Naive thymus-derived CD8-positive, alpha-beta T cell (primary cell): ENCODE measurements around the gene UGT3A1. TPM values are rescaled to one million over a fixed set of nuclear protein-coding genes. Genes with fewer than 3 reads are reported as not detected.
"Not testable (repeated sequence)": the region's sequence is repeated elsewhere in the genome, so short reads cannot be mapped to it uniquely, and the experiment has no call there.

Experiments
- ATAC-seq, 2 donors: fragments of 150-1000 bp; cut with Tn5 transposase in 1 of 2; sonication (Bioruptor Pico), chemical (Tn5 transposase) in 1 of 2; 1 replicate in 1 of 2; 2 replicates in 1 of 2; pipeline ENCODE4 v1.10.0; 2021; ENCODE audit warnings: mild to moderate bottlenecking in 2 of 2, moderate library complexity in 2 of 2
- POLR2A ChIA-PET: fragments of 350-600 bp; sonication (Branson Sonifier 250); formaldehyde crosslinking; loops from one replicate; lab custom pipeline; 2021; ENCODE audit warnings: antibody characterized with exemption; lab: Charles Lee
- DNase-seq, 10 donors: peaks; one replicate each; pipeline versions ENCODE4 v3.0.0 to v3.0.0-alpha.2; 2020 to 2022
- H3K27ac Mint-ChIP-seq, 10 donors: one replicate each; pipeline ENCODE4 v1.8.0; 2020 to 2022; ENCODE audit warnings: mild to moderate bottlenecking in 10 of 10, mixed read lengths in 10 of 10, moderate library complexity in 4 of 10, inconsistent platforms in 1 of 10
- H3K27me3 Mint-ChIP-seq, 5 donors: one replicate each; pipeline ENCODE4 v1.8.0; 2021 to 2022; ENCODE audit warnings: mixed read lengths in 5 of 5
- H3K36me3 Mint-ChIP-seq, 3 donors: one replicate each; pipeline ENCODE4 v1.8.0; 2020 to 2022; ENCODE audit warnings: mixed read lengths in 3 of 3, mild to moderate bottlenecking in 2 of 3, inconsistent platforms in 1 of 3
- H3K4me1 Mint-ChIP-seq, 4 donors: one replicate each; pipeline ENCODE4 v1.8.0; 2021 to 2022; ENCODE audit warnings: mixed read lengths in 4 of 4
- H3K4me3 Mint-ChIP-seq, 10 donors: one replicate each; pipeline ENCODE4 v1.8.0; 2020 to 2022; ENCODE audit warnings: mild to moderate bottlenecking in 10 of 10, mixed read lengths in 10 of 10, moderate library complexity in 6 of 10, inconsistent platforms in 1 of 10
- H3K9me3 Mint-ChIP-seq, 9 donors: one replicate each; pipeline ENCODE4 v1.8.0; 2020 to 2022; ENCODE audit warnings: mixed read lengths in 9 of 9, mild to moderate bottlenecking in 3 of 9, inconsistent platforms in 1 of 9, moderate library complexity in 1 of 9
- polyA plus RNA-seq, 3 donors: library from polyadenylated mRNA; unstranded; fragments of 300-500 nt; fragmentation: Illumina TruSeq; gene quantifications; one replicate each; pipeline ENCODE4 v1.2.3, GENCODE V29; 2021
- total RNA-seq, 8 experiments: library from RNA in 2 of 8; stranded (reverse) in 2 of 8; gene quantifications; one replicate each; pipeline ENCODE4 v1.2.3 and lab custom pipeline; 2021 to 2026

UGT3A1 gene
- total and polyA plus RNA-seq, 5 experiments from 2014 or later: not detected

- H3K27me3 Mint-ChIP-seq, H3K27ac Mint-ChIP-seq, ATAC-seq, DNase-seq, H3K4me3 Mint-ChIP-seq, H3K4me1 Mint-ChIP-seq, POLR2A ChIA-PET: not testable (repeated sequence)
- Mint-ChIP-seq H3K9me3 (peaks cover 0 to 40% (median 16%) of the 10 kb centered on the region in 9 donors), H3K36me3 (peaks cover 0 to 19% (median 4%) of the 10 kb centered on the region in 3 donors)
Observed at GRCh38 chr5:35976859-35977258, 14.3 kb downstream of the UGT3A1 start.

GRCh38 chr5:35974570-35974969 is 16.6 kb downstream of the UGT3A1 start:
- peaks cover 0 to 19% (median 3%) of the 10 kb centered on the region in 5 donors for H3K27me3 Mint-ChIP-seq
- DNase-seq (no peak), ATAC-seq (no peak)
- H3K9me3 Mint-ChIP-seq: peaks cover 0 to 32% (median 11%) of the 10 kb centered on the region in 9 donors
- no peaks in the 10 kb centered on the region for H3K4me1 Mint-ChIP-seq
- peaks cover 0 to 12% (median 4%) of the 10 kb centered on the region in 3 donors for H3K36me3 Mint-ChIP-seq
- H3K27ac Mint-ChIP-seq: no peak overlapping the region
- POLR2A ChIA-PET: no interaction called here
- no peak overlapping the region for H3K4me3 Mint-ChIP-seq

GRCh38 chr5:35971878-35972210 is 19.3 kb downstream of the UGT3A1 start:
- Mint-ChIP-seq H3K4me3 (no peak overlapping the region), H3K36me3 (no peaks in the 10 kb centered on the region), H3K27ac (no peak overlapping the region), H3K27me3 (peaks cover 0 to 26% (median 7%) of the 10 kb centered on the region in 5 donors), H3K9me3 (peaks cover 0 to 18% (median 4%) of the 10 kb centered on the region in 9 donors), H3K4me1 (no peaks in the 10 kb centered on the region)
- ATAC-seq: no peak
- DNase-seq: no peak
- POLR2A ChIA-PET: no interaction called here

DNA sequence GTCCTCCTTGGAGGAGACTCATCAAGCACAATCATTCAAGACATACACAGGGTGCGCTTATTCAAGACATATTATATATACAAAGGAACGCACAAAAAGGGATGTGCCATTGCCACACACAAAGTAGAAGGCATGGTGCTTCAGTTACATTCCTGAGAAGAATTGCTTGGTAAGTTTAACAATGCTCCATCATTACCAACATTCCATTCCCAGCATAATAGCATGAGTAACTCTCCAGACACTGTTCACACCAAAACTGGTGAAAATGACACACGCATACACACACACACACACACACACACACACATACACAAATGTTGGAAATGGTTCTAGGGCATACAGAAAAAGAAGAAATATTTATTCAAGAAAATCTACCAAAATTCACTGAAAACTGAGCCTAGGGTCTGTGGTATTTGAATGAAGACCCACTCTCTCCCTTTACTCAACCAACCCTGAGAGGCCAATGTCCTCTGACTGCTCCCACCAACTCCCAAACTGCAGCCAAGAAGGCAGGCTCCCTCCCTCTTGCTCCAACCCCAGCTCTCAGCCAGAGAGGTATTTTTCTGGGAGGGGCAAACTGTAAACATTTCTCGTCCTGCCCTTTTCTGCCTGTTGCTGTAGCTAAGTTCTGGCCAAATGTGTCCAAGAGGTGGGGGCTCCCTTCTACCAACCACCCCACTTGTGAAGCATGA is 19.9 kb downstream of the UGT3A1 start:
- Mint-ChIP-seq H3K4me1 (no peaks in the 10 kb centered on the region), H3K9me3 (peaks cover 0 to 13% (median 4%) of the 10 kb centered on the region in 9 donors), H3K4me3 (no peak overlapping the region), H3K27me3 (peaks cover 0 to 26% (median 7%) of the 10 kb centered on the region in 5 donors), H3K27ac (no peak overlapping the region), H3K36me3 (no peaks in the 10 kb centered on the region)
- DNase-seq (no peak), ATAC-seq (no peak)
- POLR2A ChIA-PET: no interaction called here

GRCh38 chr5:35963381-35963843 is 27.8 kb downstream of the UGT3A1 start:
- Mint-ChIP-seq H3K27ac (no peak overlapping the region), H3K27me3 (peaks cover 13 to 49% (median 20%) of the 10 kb centered on the region in 5 donors), H3K4me3 (no peak overlapping the region), H3K36me3 (peaks cover 0 to 9% (median 0%) of the 10 kb centered on the region in 3 donors), H3K4me1 (no peaks in the 10 kb centered on the region), H3K9me3 (peaks cover 0 to 11% (median 0%) of the 10 kb centered on the region in 9 donors)
- ATAC-seq (no peak), DNase-seq (no peak)
- POLR2A ChIA-PET: no interaction called here

DNA sequence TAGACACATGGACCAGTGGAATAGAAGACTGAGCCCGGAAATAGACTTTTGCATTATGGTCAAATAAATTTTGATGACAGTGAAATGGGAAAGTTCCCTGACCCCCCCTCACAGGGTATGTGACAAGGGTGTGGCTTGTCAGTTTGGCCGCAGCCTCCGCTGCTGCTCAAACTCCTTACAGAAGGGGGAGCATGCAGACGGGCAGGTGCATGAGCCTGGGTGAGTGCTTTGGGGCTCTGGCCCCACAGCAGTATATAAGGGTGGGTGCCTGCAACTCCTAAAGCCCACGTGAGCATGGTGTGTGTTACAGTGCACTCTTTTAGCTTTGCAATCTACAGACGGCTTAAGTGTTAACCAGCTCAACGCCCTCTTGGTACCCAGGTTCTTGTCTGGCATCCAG is 30.9 kb downstream of the UGT3A1 start:
- DNase-seq (no peak), ATAC-seq (no peak)
- Mint-ChIP-seq H3K27ac (no peak overlapping the region), H3K4me3 (no peak overlapping the region), H3K4me1 (no peaks in the 10 kb centered on the region), H3K36me3 (peaks cover 0 to 13% (median 0%) of the 10 kb centered on the region in 3 donors), H3K27me3 (peaks cover 18 to 68% (median 21%) of the 10 kb centered on the region in 5 donors), H3K9me3 (peaks cover 0 to 11% (median 4%) of the 10 kb centered on the region in 9 donors)
- POLR2A ChIA-PET: no interaction called here

- POLR2A ChIA-PET: no interaction called here
- Mint-ChIP-seq H3K4me1 (peaks cover 4 to 11% (median 9%) of the 10 kb centered on the region in 4 donors), H3K27me3 (peaks cover 26 to 70% (median 31%) of the 10 kb centered on the region in 5 donors), H3K36me3 (peaks cover 0 to 10% (median 0%) of the 10 kb centered on the region in 3 donors), H3K27ac (no peak overlapping the region), H3K9me3 (peaks cover 0 to 6% (median 2%) of the 10 kb centered on the region in 9 donors), H3K4me3 (no peak overlapping the region)
- ATAC-seq (no peak), DNase-seq (no peak)
Observed at GRCh38 chr5:35956429-35956828, 34.8 kb downstream of the UGT3A1 start.

DNA sequence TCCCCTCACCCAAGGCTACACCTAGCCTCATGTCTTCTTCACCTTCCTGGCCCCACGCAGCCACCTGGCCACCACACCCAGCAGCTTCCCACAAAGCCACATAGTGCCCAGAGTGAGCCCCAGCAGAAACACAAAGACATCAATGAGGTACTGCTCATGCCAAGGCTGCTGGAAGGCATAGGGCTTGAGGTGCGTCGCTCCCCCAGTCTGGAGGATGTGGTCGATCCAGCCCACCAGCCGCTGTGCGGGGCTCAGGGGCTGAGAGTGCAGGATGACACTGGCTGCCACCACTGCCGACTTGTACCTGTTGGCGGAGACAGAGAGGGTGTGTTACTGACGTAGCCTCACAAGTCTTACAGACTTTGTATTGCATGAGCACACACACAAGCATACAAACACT is 37.0 kb downstream of the UGT3A1 start:
- ATAC-seq (peak; percentile 93 to 97), DNase-seq (peak in 9 of 10 donors; percentile 4 to 72 (median 49))
- POLR2A ChIA-PET: no interaction called here
- Mint-ChIP-seq H3K4me1 (peaks cover 4 to 11% (median 9%) of the 10 kb centered on the region in 4 donors), H3K27ac (peak overlapping the region in 5 of 10 donors; percentile 27 to 77 (median 44)), H3K9me3 (peaks cover 0 to 6% (median 2%) of the 10 kb centered on the region in 9 donors), H3K4me3 (peak overlapping the region in 2 of 10 donors; percentile 2 to 3), H3K27me3 (peaks cover 16 to 59% (median 27%) of the 10 kb centered on the region in 5 donors), H3K36me3 (peaks cover 0 to 10% (median 0%) of the 10 kb centered on the region in 3 donors)

DNA sequence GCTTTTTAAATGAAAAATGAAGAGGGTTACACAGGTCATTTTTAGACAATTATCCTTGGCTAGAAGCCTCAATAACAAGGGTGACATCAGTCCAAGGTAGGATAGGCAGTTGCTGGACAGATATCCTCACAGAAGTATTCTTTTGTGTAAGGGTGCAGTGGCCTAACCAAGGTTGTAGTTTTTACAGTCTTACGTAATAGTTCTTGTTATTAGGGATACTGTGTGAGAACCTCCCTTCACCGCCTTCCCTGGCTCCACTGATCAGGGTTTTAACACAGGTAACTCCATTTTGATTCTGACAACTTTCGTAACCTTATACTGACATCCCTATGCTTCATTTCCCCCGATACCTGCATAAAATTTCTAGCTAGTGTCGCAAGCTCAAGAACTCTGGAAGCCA is 44.1 kb downstream of the UGT3A1 start:
- Mint-ChIP-seq H3K27me3 (peaks cover 5 to 20% (median 11%) of the 10 kb centered on the region in 5 donors), H3K9me3 (peaks cover 0 to 3% (median 0%) of the 10 kb centered on the region in 9 donors)

GRCh38 chr5:35939639-35940038 is 51.6 kb downstream of the UGT3A1 start:
- no peak overlapping the region for H3K27ac Mint-ChIP-seq
- H3K27me3 Mint-ChIP-seq: peaks cover 3 to 12% (median 8%) of the 10 kb centered on the region in 5 donors
- peaks cover 0 to 2% (median 0%) of the 10 kb centered on the region in 3 donors for H3K36me3 Mint-ChIP-seq
- ATAC-seq (no peak), DNase-seq (no peak)
- no peak overlapping the region for H3K4me3 Mint-ChIP-seq
- POLR2A ChIA-PET: no interaction called here
- peaks cover 0 to 3% (median 0%) of the 10 kb centered on the region in 9 donors for H3K9me3 Mint-ChIP-seq
- H3K4me1 Mint-ChIP-seq: peaks cover 0 to 9% (median 0%) of the 10 kb centered on the region in 4 donors

More for the DNA sequence above, 44.1 kb downstream of the UGT3A1 start:
- H3K36me3 Mint-ChIP-seq: peaks cover 0 to 2% (median 0%) of the 10 kb centered on the region in 3 donors
- H3K4me3 Mint-ChIP-seq: no peak overlapping the region
- DNase-seq: no peak
- H3K4me1 Mint-ChIP-seq: no peaks in the 10 kb centered on the region
- POLR2A ChIA-PET: no interaction called here
- no peak for ATAC-seq
- no peak overlapping the region for H3K27ac Mint-ChIP-seq

GRCh38 chr5:35938568-35939227 is 52.5 kb downstream of the UGT3A1 start, which contains the start of gene CAPSL:
TSS of gene CAPSL (minus strand) at chr5:35938622. CDS start at chr5:35921120, 17,502 bp downstream.
- DNase-seq (no peak), ATAC-seq (peak in 1 of 2 donors; percentile 35)
- Mint-ChIP-seq H3K36me3 (no peaks in the 10 kb centered on the region), H3K27ac (no peak within 1 kb of the TSS), H3K27me3 (peaks cover 3 to 12% (median 5%) of the 10 kb centered on the region in 5 donors), H3K9me3 (peaks cover 0 to 3% (median 0%) of the 10 kb centered on the region in 9 donors), H3K4me1 (peaks cover 0 to 9% (median 0%) of the 10 kb centered on the region in 4 donors), H3K4me3 (no peak within 1 kb of the TSS)
- POLR2A ChIA-PET: no interaction called here

DNA sequence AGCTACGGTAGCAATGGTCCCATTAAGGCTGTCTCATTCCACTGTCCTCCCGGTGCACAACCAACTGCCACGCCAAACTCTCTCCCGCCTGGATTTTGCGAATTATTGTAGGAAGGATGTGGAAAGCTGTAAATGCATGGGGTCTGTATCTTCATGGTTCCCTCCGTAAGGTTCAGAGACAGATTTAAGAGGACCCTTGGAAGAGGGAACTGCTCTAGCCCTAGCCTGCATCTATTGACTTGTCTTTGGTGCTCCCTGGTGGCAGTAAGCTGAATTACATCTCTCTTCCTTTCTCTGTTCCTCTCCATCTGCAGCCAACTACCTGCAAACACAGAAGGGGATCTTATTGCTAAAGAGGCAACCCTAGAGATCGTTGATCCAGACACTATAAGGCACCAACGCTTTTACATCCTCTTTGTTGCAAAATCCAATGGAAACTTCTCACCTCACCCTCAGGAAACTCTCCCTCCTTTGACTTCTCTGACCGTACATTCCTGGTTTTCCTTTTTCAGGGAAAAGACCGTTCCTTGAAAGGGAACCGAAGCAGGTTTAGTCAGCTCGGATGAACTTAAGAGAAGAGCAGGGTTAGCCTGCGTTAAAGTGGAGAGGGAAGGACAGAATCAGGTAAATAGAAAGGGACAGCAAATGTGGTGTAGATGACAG is 64.7 kb downstream of the UGT3A1 start:
- H3K4me3 Mint-ChIP-seq: peak overlapping the region in 9 of 10 donors; percentile 14 to 87 (median 77)
- no peaks in the 10 kb centered on the region for H3K9me3 Mint-ChIP-seq
- H3K4me1 Mint-ChIP-seq: peaks cover 25 to 38% (median 34%) of the 10 kb centered on the region in 4 donors
- ATAC-seq: peak; percentile 45 to 52
- DNase-seq: peak; percentile 17 to 83 (median 68)
- POLR2A ChIA-PET: interaction anchor here (1.0 to 3.6 kb wide), 7 partner anchors 46 to 310 kb away, joined by 3 to 23 read pairs (median 5); no protein-coding TSS in a partner anchor
- H3K36me3 Mint-ChIP-seq: no peaks in the 10 kb centered on the region
- H3K27me3 Mint-ChIP-seq: peaks cover 0 to 8% (median 1%) of the 10 kb centered on the region in 5 donors
- peak overlapping the region in 6 of 10 donors; percentile 12 to 93 (median 74) for H3K27ac Mint-ChIP-seq
